Urinary bladder (tissue), 4 donors: ENCODE results near the gene S100A7A. TPM values are rescaled to one million over a fixed set of nuclear protein-coding genes. Genes with fewer than 3 reads are reported as not detected.

Experiments
- DNase-seq: peaks from one replicate; pipeline ENCODE4 v3.0.0-alpha.2; 2015; ENCODE audit errors: extremely low spot score
- H3K27ac ChIP-seq: one replicate; pipeline ENCODE4 v1.5.1; 2013; ENCODE audit warnings: low read depth, mild to moderate bottlenecking, moderate library complexity
- H3K36me3 ChIP-seq: one replicate; pipeline ENCODE4 v1.6.1; 2013; ENCODE audit warnings: mild to moderate bottlenecking, moderate library complexity; ENCODE audit not compliant: insufficient read depth
- H3K4me1 ChIP-seq: one replicate; pipeline ENCODE4 v1.6.1; 2013; ENCODE audit warnings: mild to moderate bottlenecking, moderate library complexity; ENCODE audit not compliant: insufficient read depth
- H3K4me3 ChIP-seq: one replicate; pipeline ENCODE4 v1.5.1; 2013; ENCODE audit warnings: low read depth, low read length
- polyA plus RNA-seq: library from polyadenylated mRNA; stranded (reverse); fragments of 200-250 nt; gene quantifications from one replicate; pipeline ENCODE4 v1.2.3, GENCODE V29; 2013
- small RNA-seq: library from RNA; depleted of rRNA; stranded (forward); fragments of <200 nt; gene quantifications from one replicate; pipeline ENCODE3, GENCODE V24; 2014
- total RNA-seq: library from RNA; depleted of rRNA; stranded (reverse); fragments of >200 nt; gene quantifications from one replicate; pipeline ENCODE4 v1.2.3, GENCODE V29; 2014
- donor health status: healthy with polysubstance abuse.
- donor health status: healthy.

S100A7A gene
- total and polyA plus RNA-seq, 2 donors, result not detected

DNA sequence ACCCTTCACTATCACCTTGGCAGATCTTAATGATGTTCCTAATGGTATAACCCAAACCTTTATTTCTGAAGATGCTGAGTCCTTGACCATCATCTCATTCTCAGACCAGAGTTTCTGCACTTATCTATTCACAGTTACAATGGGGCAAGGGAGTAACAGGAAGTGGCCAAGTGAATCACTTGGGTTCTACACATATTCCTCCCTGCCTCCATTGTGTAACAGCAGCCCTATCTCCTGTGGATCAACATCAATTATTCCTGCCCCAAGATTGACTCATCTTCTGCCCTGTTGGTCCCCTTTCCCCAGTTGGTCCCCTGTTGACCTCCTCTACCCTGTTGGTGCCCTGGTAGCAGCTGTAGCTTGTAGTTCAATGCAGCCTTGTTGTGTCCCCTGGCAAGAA, 54.4 kb downstream of the S100A7A start:
- H3K4me3 ChIP-seq, result no peak overlapping the region

More for the DNA sequence above, 54.4 kb downstream of the S100A7A start:
- H3K4me1 ChIP-seq, result no peaks in the 10 kb centered on the region
- no peak overlapping the region for H3K27ac ChIP-seq
- no peaks in the 10 kb centered on the region for H3K36me3 ChIP-seq
- DNase-seq, result no peak

Small RNAs within 50 kb of the gene (small RNA-seq; reads per million reads assigned to genes)
- gene S100A15A, result not detected

Other genes starting within 250 kb of the S100A7A start
- gene LELP1, start 213.1 kb upstream of the S100A7A start, total RNA-seq, result not detected
- gene LELP1, start 213.1 kb upstream of the S100A7A start, polyA plus RNA-seq, result not detected
- gene PRR9, start 198.9 kb upstream of the S100A7A start, total RNA-seq, result not detected
- not detected for gene PRR9, start 198.9 kb upstream of the S100A7A start, polyA plus RNA-seq
- gene LORICRIN, start 156.8 kb upstream of the S100A7A start, total RNA-seq, result not detected
- gene LORICRIN, start 156.8 kb upstream of the S100A7A start, polyA plus RNA-seq, result not detected
- gene PGLYRP3, start 103.6 kb upstream of the S100A7A start, total RNA-seq, result not detected
- gene PGLYRP3, start 103.6 kb upstream of the S100A7A start, polyA plus RNA-seq, result not detected
- not detected for gene PGLYRP4, start 67.7 kb upstream of the S100A7A start, total RNA-seq
- gene PGLYRP4, start 67.7 kb upstream of the S100A7A start, polyA plus RNA-seq, result 0.10 TPM
- gene S100A9, start 58.7 kb upstream of the S100A7A start, total RNA-seq, result 77.5 TPM
- gene S100A9, start 58.7 kb upstream of the S100A7A start, polyA plus RNA-seq, result 471 TPM
- 5.6 TPM for gene S100A12, start 40.9 kb upstream of the S100A7A start, total RNA-seq
- gene S100A12, start 40.9 kb upstream of the S100A7A start, polyA plus RNA-seq, result 4.3 TPM
- gene S100A8, start 25.4 kb upstream of the S100A7A start, total RNA-seq, result 16.5 TPM
- gene S100A8, start 25.4 kb upstream of the S100A7A start, polyA plus RNA-seq, result 128 TPM
- gene S100A7, start 44.1 kb downstream of the S100A7A start, total RNA-seq, result not detected
- gene S100A7, start 44.1 kb downstream of the S100A7A start, polyA plus RNA-seq, result not detected
- 322 TPM for gene S100A6, start 119.5 kb downstream of the S100A7A start, total RNA-seq
- 1,706 TPM for gene S100A6, start 119.5 kb downstream of the S100A7A start, polyA plus RNA-seq
- gene S100A5, start 124.4 kb downstream of the S100A7A start, total RNA-seq, result not detected
- 0.42 TPM for gene S100A5, start 124.4 kb downstream of the S100A7A start, polyA plus RNA-seq
- gene S100A4, start 129.3 kb downstream of the S100A7A start, total RNA-seq, result 113 TPM
- 440 TPM for gene S100A4, start 129.3 kb downstream of the S100A7A start, polyA plus RNA-seq
- gene S100A3, start 132.7 kb downstream of the S100A7A start, total RNA-seq, result not detected
- 5.2 TPM for gene S100A3, start 132.7 kb downstream of the S100A7A start, polyA plus RNA-seq
- gene S100A2, start 149.3 kb downstream of the S100A7A start, total RNA-seq, result 26.2 TPM
- gene S100A2, start 149.3 kb downstream of the S100A7A start, polyA plus RNA-seq, result 91.2 TPM
- 51.3 TPM for gene S100A16, start 196.6 kb downstream of the S100A7A start, total RNA-seq
- 83.8 TPM for gene S100A16, start 196.6 kb downstream of the S100A7A start, polyA plus RNA-seq
- gene S100A14, start 199.8 kb downstream of the S100A7A start, total RNA-seq, result 8.1 TPM
- gene S100A14, start 199.8 kb downstream of the S100A7A start, polyA plus RNA-seq, result 7.1 TPM
- gene S100A13, start 211.0 kb downstream of the S100A7A start, total RNA-seq, result 35.6 TPM
- gene S100A13, start 211.0 kb downstream of the S100A7A start, polyA plus RNA-seq, result 193 TPM
- gene S100A1, start 211.9 kb downstream of the S100A7A start, total RNA-seq, result not detected
- 3.0 TPM for gene S100A1, start 211.9 kb downstream of the S100A7A start, polyA plus RNA-seq
- 53.8 TPM for gene CHTOP, start 217.5 kb downstream of the S100A7A start, total RNA-seq
- gene CHTOP, start 217.5 kb downstream of the S100A7A start, polyA plus RNA-seq, result 63.9 TPM
- 36.9 TPM for gene SNAPIN, start 242.2 kb downstream of the S100A7A start, total RNA-seq
- gene SNAPIN, start 242.2 kb downstream of the S100A7A start, polyA plus RNA-seq, result 55.9 TPM